T-cell (primary cell): ENCODE results near the gene SYCP3. TPM values are rescaled to one million over a fixed set of nuclear protein-coding genes. Genes with fewer than 3 reads are reported as not detected.

Source experiments
- ATAC-seq, 4 experiments: fragments of 200-7000 bp in 3 of 4; fragments of 150-1000 bp in 1 of 4; cut with Tn5 transposase; replicated peaks in 1 of 4; 1 replicate in 3 of 4; 2 replicates in 1 of 4; pipeline ENCODE4 v1.10.0; 2021; ENCODE audit warnings: moderate library complexity in 3 of 4, mild to moderate bottlenecking in 2 of 4, moderate number of reproducible peaks in 1 of 4
- CTCF ChIA-PET, 2 donors: fragments of 300-600 bp; sonication (Branson Sonifier 250); formaldehyde crosslinking; loops; one replicate each; lab custom pipeline; 2022; ENCODE audit warnings: antibody characterized with exemption in 2 of 2; lab: Charles Lee
- POLR2A ChIA-PET, 2 donors: fragments of 300-600 bp; sonication (Branson Sonifier 250); formaldehyde crosslinking; loops; one replicate each; lab custom pipeline; 2022; ENCODE audit warnings: antibody characterized with exemption in 2 of 2; lab: Charles Lee
- DNase-seq, 35 experiments: peaks; one replicate each; pipeline versions ENCODE4 v3.0.0 to v3.0.0-alpha.2; 2013 to 2023
- H3K27ac ChIP-seq: one replicate; pipeline ENCODE4 v1.5.1; 2013; ENCODE audit warnings: low read length
- H3K27me3 ChIP-seq, 2 experiments: replicated peaks in 1 of 2; 1 replicate in 1 of 2; 2 replicates in 1 of 2; pipeline versions ENCODE4 v1.6.1 to v1.7.0; 2013; ENCODE audit warnings: low read length in 1 of 2, mixed read lengths in 1 of 2; ENCODE audit not compliant: control insufficient read depth in 2 of 2, insufficient read depth in 2 of 2; ENCODE audit errors: extremely low read depth in 1 of 2
- H3K36me3 ChIP-seq, 2 donors: 1 replicate in 1 of 2; 2 replicates in 1 of 2; pipeline versions ENCODE4 v1.6.1 to v1.7.0; 2013; ENCODE audit warnings: low read length in 1 of 2; ENCODE audit not compliant: control insufficient read depth in 2 of 2, insufficient read depth in 1 of 2; ENCODE audit errors: extremely low read depth in 1 of 2
- H3K4me1 ChIP-seq, 2 experiments: 1 replicate in 1 of 2; 2 replicates in 1 of 2; pipeline versions ENCODE4 v1.6.1 to v1.7.0; 2013; ENCODE audit warnings: low read length in 2 of 2, mixed read lengths in 1 of 2; ENCODE audit not compliant: insufficient read depth in 2 of 2, control insufficient read depth in 1 of 2; ENCODE audit errors: extremely low read depth in 1 of 2
- H3K4me3 ChIP-seq, 2 donors: 1 replicate in 1 of 2; 2 replicates in 1 of 2; pipeline versions ENCODE4 v1.5.1 to v1.7.0; 2013; ENCODE audit warnings: mild to moderate bottlenecking in 2 of 2, low read length in 1 of 2, moderate library complexity in 1 of 2; ENCODE audit not compliant: control insufficient read depth in 1 of 2; ENCODE audit errors: extremely low read depth in 1 of 2
- H3K9me3 ChIP-seq: 2 replicates; pipeline ENCODE4 v1.7.0; 2013
- H3K27ac Mint-ChIP-seq, 2 donors: one replicate each; pipeline ENCODE4 v1.8.0; 2020 to 2021; ENCODE audit warnings: mild to moderate bottlenecking in 2 of 2, mixed read lengths in 2 of 2
- H3K27me3 Mint-ChIP-seq, 2 donors: one replicate each; pipeline ENCODE4 v1.8.0; 2021 to 2022; ENCODE audit warnings: mixed read lengths in 2 of 2
- H3K36me3 Mint-ChIP-seq: one replicate; pipeline ENCODE4 v1.8.0; 2021; ENCODE audit warnings: mixed read lengths
- H3K4me1 Mint-ChIP-seq, 3 donors: one replicate each; pipeline ENCODE4 v1.8.0; 2020 to 2022; ENCODE audit warnings: mixed read lengths in 3 of 3, mild to moderate bottlenecking in 1 of 3
- H3K4me3 Mint-ChIP-seq, 3 donors: one replicate each; pipeline ENCODE4 v1.8.0; 2020 to 2022; ENCODE audit warnings: mild to moderate bottlenecking in 3 of 3, mixed read lengths in 3 of 3, moderate library complexity in 3 of 3
- H3K9me3 Mint-ChIP-seq, 3 donors: one replicate each; pipeline ENCODE4 v1.8.0; 2020 to 2022; ENCODE audit warnings: mixed read lengths in 3 of 3
- WGBS: methylation state at CpG from one replicate; pipeline ENCODE4 v1.1.5; 2013; ENCODE audit warnings: missing lambda C conversion rate; ENCODE audit not compliant: insufficient coverage; 5-methylcytosine and 5-hydroxymethylcytosine counted together
- total RNA-seq, 35 experiments: library from RNA in 6 of 35; stranded (reverse) in 6 of 35; fragments of 120-200 nt in 1 of 35; gene quantifications; one replicate each; pipeline versions ENCODE4 v1.2.1 to v1.2.4 and lab custom pipeline; 2013 to 2026

SYCP3 gene
- total RNA-seq, 5 donors from 2014 or later (not counting 1 experiment from before 2014, with no cell fraction given) = 0.26 to 0.95 (median 0.69) TPM

- no peaks in the 10 kb centered on the region for H3K36me3 ChIP-seq
- ATAC-seq (no peak), DNase-seq (no peak)
- Mint-ChIP-seq H3K27ac (no peak overlapping the region), H3K36me3 (peaks cover 3% of the 10 kb centered on the region), H3K4me1 (peaks cover 3 to 6% (median 6%) of the 10 kb centered on the region in 3 donors), H3K9me3 (no peaks in the 10 kb centered on the region), H3K4me3 (no peak overlapping the region), H3K27me3 (no peaks in the 10 kb centered on the region)
- H3K27me3 ChIP-seq = no peaks in the 10 kb centered on the region
- H3K27ac ChIP-seq = no peak overlapping the region
- H3K9me3 ChIP-seq = no peaks in the 10 kb centered on the region
- H3K4me1 ChIP-seq = no peaks in the 10 kb centered on the region
- WGBS = no CpG with 5 or more reads among the region's 3 CpGs
- CTCF ChIA-PET = interaction anchor here in 1 of 2 donors (0.8 kb wide), 1 partner anchor 106 kb away, joined by 3 read pairs; no protein-coding TSS in a partner anchor
- no peak overlapping the region for H3K4me3 ChIP-seq
- POLR2A ChIA-PET = no interaction called here
These were observed 24.3 kb downstream of the SYCP3 start for GRCh38 chr12:101714877-101715444.

- ATAC-seq (no peak), DNase-seq (no peak)
- Histone ChIP-seq H3K27me3 (no peaks in the 10 kb centered on the region), H3K4me3 (no peak overlapping the region), H3K27ac (no peak overlapping the region), H3K4me1 (no peaks in the 10 kb centered on the region), H3K9me3 (no peaks in the 10 kb centered on the region), H3K36me3 (no peaks in the 10 kb centered on the region)
- Mint-ChIP-seq H3K4me1 (peaks cover 10 to 16% (median 16%) of the 10 kb centered on the region in 3 donors), H3K27ac (no peak overlapping the region), H3K9me3 (no peaks in the 10 kb centered on the region), H3K36me3 (peaks cover 3% of the 10 kb centered on the region), H3K4me3 (no peak overlapping the region), H3K27me3 (no peaks in the 10 kb centered on the region)
- no CpG with 5 or more reads among the region's 2 CpGs for WGBS
- ChIA-PET CTCF (interaction anchor here (0.6 to 1.1 kb wide), 3 partner anchors 15 to 110 kb away, joined by 3 to 7 read pairs (median 3); no protein-coding TSS in a partner anchor), POLR2A (no interaction called here)
These were observed 25.3 kb downstream of the SYCP3 start for GRCh38 chr12:101713930-101714329.

- ChIA-PET POLR2A (no interaction called here), CTCF (interaction anchor here in 1 of 2 donors (1.1 kb wide), 1 partner anchor 15 kb away, joined by 3 read pairs; no protein-coding TSS in a partner anchor)
- no peak for ATAC-seq
- Mint-ChIP-seq H3K36me3 (peaks cover 3% of the 10 kb centered on the region), H3K4me3 (no peak overlapping the region), H3K27me3 (no peaks in the 10 kb centered on the region), H3K4me1 (peaks cover 10 to 17% (median 16%) of the 10 kb centered on the region in 3 donors), H3K27ac (no peak overlapping the region), H3K9me3 (no peaks in the 10 kb centered on the region)
- Histone ChIP-seq H3K27ac (no peak overlapping the region), H3K27me3 (no peaks in the 10 kb centered on the region), H3K36me3 (no peaks in the 10 kb centered on the region), H3K4me1 (no peaks in the 10 kb centered on the region), H3K9me3 (no peaks in the 10 kb centered on the region), H3K4me3 (no peak overlapping the region)
- DNase-seq = no peak
- 93% methylated on average over 4 of the region's 5 CpGs for WGBS
These were observed 26.1 kb downstream of the SYCP3 start for GRCh38 chr12:101713059-101713682.

- Mint-ChIP-seq H3K4me1 (peaks cover 22 to 29% (median 23%) of the 10 kb centered on the region in 3 donors), H3K27me3 (no peaks in the 10 kb centered on the region), H3K4me3 (no peak overlapping the region), H3K27ac (no peak overlapping the region), H3K9me3 (no peaks in the 10 kb centered on the region), H3K36me3 (no peaks in the 10 kb centered on the region)
- no peak overlapping the region for H3K27ac ChIP-seq
- H3K36me3 ChIP-seq = no peaks in the 10 kb centered on the region
- ChIA-PET CTCF (no interaction called here), POLR2A (no interaction called here)
- H3K4me1 ChIP-seq = no peaks in the 10 kb centered on the region
- DNase-seq (no peak), ATAC-seq (no peak)
- H3K4me3 ChIP-seq = no peak overlapping the region
- no peaks in the 10 kb centered on the region for H3K9me3 ChIP-seq
- no peaks in the 10 kb centered on the region for H3K27me3 ChIP-seq
- no CpG with 5 or more reads among the region's 4 CpGs for WGBS
These were observed 29.0 kb downstream of the SYCP3 start for GRCh38 chr12:101710288-101710687.

- Mint-ChIP-seq H3K27me3 (no peaks in the 10 kb centered on the region), H3K4me3 (no peak overlapping the region), H3K4me1 (peaks cover 22 to 26% (median 25%) of the 10 kb centered on the region in 3 donors), H3K27ac (no peak overlapping the region), H3K9me3 (no peaks in the 10 kb centered on the region), H3K36me3 (no peaks in the 10 kb centered on the region)
- Histone ChIP-seq H3K27ac (no peak overlapping the region), H3K36me3 (no peaks in the 10 kb centered on the region), H3K27me3 (no peaks in the 10 kb centered on the region), H3K4me1 (no peaks in the 10 kb centered on the region), H3K9me3 (no peaks in the 10 kb centered on the region), H3K4me3 (no peak overlapping the region)
- ChIA-PET CTCF (interaction anchor here in 1 of 2 donors (0.6 kb wide), 1 partner anchor 30 kb away, joined by 3 read pairs; no protein-coding TSS in a partner anchor), POLR2A (no interaction called here)
- DNase-seq = no peak
- no peak for ATAC-seq
These were observed 32.0 kb downstream of the SYCP3 start for GRCh38 chr12:101707131-101707782.

- H3K4me1 ChIP-seq = no peaks in the 10 kb centered on the region
- H3K9me3 Mint-ChIP-seq = no peaks in the 10 kb centered on the region
- H3K4me1 Mint-ChIP-seq = peaks cover 25 to 32% (median 31%) of the 10 kb centered on the region in 3 donors
- DNase-seq = no peak
- H3K4me3 ChIP-seq = no peak overlapping the region
- WGBS = no CpG with 5 or more reads among the region's 1 CpG
- no peaks in the 10 kb centered on the region for H3K9me3 ChIP-seq
- ChIA-PET POLR2A (interaction anchor here in 1 of 2 donors (0.6 kb wide), 1 partner anchor 168 kb away, joined by 10 read pairs; no protein-coding TSS in a partner anchor), CTCF (interaction anchor here in 1 of 2 donors (0.9 kb wide), 1 partner anchor 36 kb away, joined by 3 read pairs; no protein-coding TSS in a partner anchor)
- no peaks in the 10 kb centered on the region for H3K27me3 Mint-ChIP-seq
- H3K27ac Mint-ChIP-seq = no peak overlapping the region
- no peaks in the 10 kb centered on the region for H3K36me3 Mint-ChIP-seq
- H3K27ac ChIP-seq = no peak overlapping the region
- H3K4me3 Mint-ChIP-seq = no peak overlapping the region
- ATAC-seq = no peak
- H3K27me3 ChIP-seq = no peaks in the 10 kb centered on the region
- no peaks in the 10 kb centered on the region for H3K36me3 ChIP-seq
These were observed 32.9 kb downstream of the SYCP3 start for GRCh38 chr12:101706403-101706802.
